Choroid plexus epithelial cell (primary cell): ENCODE measurements around the gene FLNA.

ENCODE experiments used
- DNase-seq: peaks from one replicate; pipeline ENCODE4 v3.0.0-alpha.2; 2010; ENCODE audit warnings: low read depth
- H3K4me3 ChIP-seq: 2 replicates; pipeline ENCODE4 v1.5.1; 2011; ENCODE audit warnings: low read depth, mild to moderate bottlenecking, control low read depth, low read length, moderate library complexity
- CTCF ChIP-seq: conservative IDR thresholded peaks from 2 replicates; pipeline ENCODE4 v1.5.1; 2011; ENCODE audit warnings: low read depth, mild to moderate bottlenecking, control low read depth, inconsistent platforms, low read length, moderate library complexity

The FLNA gene

GRCh38 chrX:154333837-154334271 is 40.6 kb downstream of the FLNA start:
- no peak for DNase-seq
- TF ChIP-seq CTCF = no peak
- no peak overlapping the region for H3K4me3 ChIP-seq

GRCh38 chrX:154333116-154333515 is 41.3 kb downstream of the FLNA start:
- no peak for DNase-seq
- no peak for TF ChIP-seq CTCF
- H3K4me3 ChIP-seq = no peak overlapping the region

DNA sequence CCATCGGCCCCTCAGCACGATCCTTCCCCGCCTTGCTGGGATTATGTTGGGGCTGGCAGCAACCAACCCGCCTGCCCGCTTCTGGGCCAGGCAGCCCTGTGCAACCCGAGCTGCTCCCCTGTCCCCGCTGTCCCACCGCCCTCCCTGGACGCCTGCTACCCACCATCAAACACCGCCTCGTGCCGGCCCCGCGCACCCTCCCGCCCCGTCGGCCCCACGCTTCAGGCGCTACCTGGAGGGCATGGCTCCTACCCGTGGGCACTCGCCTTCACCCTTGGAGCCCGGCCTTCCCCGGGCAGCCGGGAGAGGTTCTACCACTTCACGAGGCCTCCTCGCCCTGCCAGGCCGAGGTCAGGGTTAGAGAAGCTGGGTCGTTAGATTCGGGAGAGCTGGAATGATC is 41.9 kb downstream of the FLNA start:
- no peak for TF ChIP-seq CTCF
- no peak for DNase-seq

DNA sequence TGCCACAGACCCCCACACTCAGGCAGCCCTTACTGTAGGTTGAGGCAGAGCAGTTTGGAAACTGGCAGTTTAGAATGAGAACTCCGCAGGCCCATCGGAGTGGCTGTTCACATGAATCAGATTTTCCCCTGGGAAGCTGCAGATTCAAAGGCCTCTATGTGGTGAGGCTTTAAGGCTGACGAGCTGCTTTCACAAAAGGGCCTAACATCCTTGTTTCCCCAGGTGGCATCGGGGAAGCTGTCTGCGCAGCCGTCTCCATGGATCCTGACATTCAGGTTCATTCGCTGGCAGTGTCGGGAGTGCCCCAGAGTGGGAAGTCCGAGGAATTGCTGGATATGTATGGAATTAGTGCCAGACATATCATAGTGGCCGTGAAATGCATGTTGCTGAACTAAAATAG is 45.1 kb downstream of the FLNA start:
- no peak overlapping the region for H3K4me3 ChIP-seq
- no peak for TF ChIP-seq CTCF
- DNase-seq = no peak

More for the DNA sequence above, 41.9 kb downstream of the FLNA start:
- no peak overlapping the region for H3K4me3 ChIP-seq

GRCh38 chrX:154328646-154329045 is 45.8 kb downstream of the FLNA start:
- TF ChIP-seq CTCF = no peak

GRCh38 chrX:154327038-154327820 is 47.2 kb downstream of the FLNA start:
- no peak for DNase-seq
- TF ChIP-seq CTCF = no peak
- H3K4me3 ChIP-seq = no peak overlapping the region

More at GRCh38 chrX:154328646-154329045, 45.8 kb downstream of the FLNA start:
- H3K4me3 ChIP-seq = no peak overlapping the region
- DNase-seq = no peak

GRCh38 chrX:154325541-154325940 is 48.9 kb downstream of the FLNA start:
- TF ChIP-seq CTCF = no peak
- DNase-seq = peak; percentile 39

More at GRCh38 chrX:154325541-154325940, 48.9 kb downstream of the FLNA start:
- H3K4me3 ChIP-seq = no peak overlapping the region
